GM23248 (cell line): Measurements from ENCODE around the gene TENM4.

Experiments
- EZH2 ChIP-seq: fragments of 200-600 bp; sonication (generic); IDR thresholded peaks from 2 replicates; pipeline ENCODE4 v1.6.1; 2018; ENCODE audit warnings: antibody characterized with exemption, mild to moderate bottlenecking; ENCODE audit not compliant: insufficient read depth, poor library complexity, severe bottlenecking
- EZH2phosphoT487 ChIP-seq: fragments of 200-600 bp; sonication (generic); IDR thresholded peaks from 2 replicates; pipeline ENCODE4 v1.6.1; 2018; ENCODE audit warnings: antibody characterized with exemption, moderate library complexity, mild to moderate bottlenecking, low read depth; ENCODE audit not compliant: insufficient read depth

DNA sequence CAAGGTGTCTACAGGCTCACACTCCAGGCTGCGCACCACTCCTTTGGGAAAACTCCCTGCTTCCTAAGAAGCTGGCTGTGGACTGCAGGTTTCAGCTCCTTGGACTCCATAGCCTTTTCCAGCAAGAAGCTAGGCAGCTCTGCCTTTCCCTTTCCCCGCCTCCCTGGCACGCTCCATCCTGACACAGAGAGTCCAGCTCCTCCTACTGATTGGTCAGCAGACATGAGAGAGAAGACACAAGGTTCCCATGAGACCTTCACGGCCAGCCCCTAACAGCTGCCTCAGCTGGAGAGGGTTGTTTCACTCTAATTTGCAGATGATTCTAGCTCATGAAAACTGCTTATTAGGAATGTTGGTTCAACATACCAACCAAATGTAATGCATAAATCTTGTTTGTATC lies 27.6 kb downstream of the TENM4 start:
- TF ChIP-seq EZH2 (no peak), EZH2phosphoT487 (no peak)
